DND-41 (cell line): Measurements from ENCODE around the gene CREB1.
"Not testable (repeated sequence)": the region's sequence is repeated elsewhere in the genome, so short reads cannot be mapped to it uniquely, and the experiment has no call there.

Experiments
- CTCF ChIP-seq: IDR thresholded peaks from 2 replicates; pipeline ENCODE4 v1.5.1; 2012; ENCODE audit warnings: borderline replicate concordance, low read length, moderate library complexity, mild to moderate bottlenecking; ENCODE audit not compliant: poor library complexity, severe bottlenecking; ENCODE audit errors: extremely low read depth
- EZH2 ChIP-seq: IDR thresholded peaks from 3 replicates; pipeline ENCODE4 v1.6.1; 2012; ENCODE audit warnings: borderline replicate concordance, low read depth, mild to moderate bottlenecking, moderate library complexity, low read length, inconsistent platforms; ENCODE audit not compliant: severe bottlenecking

DNA sequence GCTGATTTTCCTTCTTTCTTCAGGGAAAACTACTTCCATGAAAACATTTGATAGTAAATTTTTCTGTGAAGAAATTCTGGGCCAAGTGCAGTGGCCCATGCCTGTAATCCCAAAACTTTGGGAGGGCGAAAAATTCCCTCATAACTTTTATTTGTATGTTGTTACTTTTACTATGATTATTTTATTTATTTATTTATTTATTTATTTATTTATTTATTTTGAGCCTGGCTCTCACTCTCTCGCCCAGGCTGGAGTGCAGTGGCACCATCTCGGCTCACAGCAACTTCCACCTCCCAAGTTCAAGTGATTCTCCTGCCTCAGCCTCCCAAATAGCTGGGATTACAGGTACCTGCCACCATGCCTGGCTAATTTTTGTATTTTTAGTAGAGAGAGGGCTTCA is 109.5 kb downstream of the CREB1 start:
- TF ChIP-seq CTCF, EZH2: not testable (repeated sequence)
